ENCODE measurements around the gene CAMK2A.

- TF ChIP-seq CTCF (IDR thresholded peaks at IDR 0.05; ENCODE audit: low read depth, low read length, poor library complexity, severe bottlenecking) (no peak), EZH2phosphoT487 (IDR thresholded peaks at IDR 0.05; ENCODE audit: borderline replicate concordance, low read length) (no peak)
These were observed 25.6 kb downstream of the CAMK2A start for GRCh38 chr5:150263801-150264621.
